Panc1 (cell line): Measurements from ENCODE around the gene DDA1.

ENCODE experiments used
- POLR2AphosphoS5 ChIP-seq: IDR thresholded peaks from 2 replicates; pipeline ENCODE4 v1.6.1; 2012; ENCODE audit warnings: mild to moderate bottlenecking, low read depth, low read length, moderate library complexity
- SIN3A ChIP-seq: IDR thresholded peaks from 2 replicates; pipeline ENCODE4 v1.6.1; 2012; ENCODE audit warnings: low read depth, mild to moderate bottlenecking, low read length, moderate library complexity, borderline replicate concordance; ENCODE audit not compliant: insufficient read depth
- TCF7L2 ChIP-seq: IDR thresholded peaks from 2 replicates; pipeline ENCODE4 v1.6.1; 2011; ENCODE audit warnings: mild to moderate bottlenecking, low read depth, low read length, inconsistent platforms
- TF ChIP-seq, protein P1 (sequence below): fragments of 450-650 bp; IDR thresholded peaks from 2 replicates; pipeline ENCODE4 v1.5.1; 2017; ENCODE audit warnings: mild to moderate bottlenecking
- TF ChIP-seq, protein P2 (sequence below), 2 experiments: IDR thresholded peaks; 2 replicates each; pipeline ENCODE4 v1.6.1; 2011 to 2012; ENCODE audit warnings: low read depth in 2 of 2, control low read depth in 1 of 2, low read length in 1 of 2, mild to moderate bottlenecking in 1 of 2, moderate library complexity in 1 of 2; ENCODE audit not compliant: insufficient read depth in 1 of 2

DNA sequence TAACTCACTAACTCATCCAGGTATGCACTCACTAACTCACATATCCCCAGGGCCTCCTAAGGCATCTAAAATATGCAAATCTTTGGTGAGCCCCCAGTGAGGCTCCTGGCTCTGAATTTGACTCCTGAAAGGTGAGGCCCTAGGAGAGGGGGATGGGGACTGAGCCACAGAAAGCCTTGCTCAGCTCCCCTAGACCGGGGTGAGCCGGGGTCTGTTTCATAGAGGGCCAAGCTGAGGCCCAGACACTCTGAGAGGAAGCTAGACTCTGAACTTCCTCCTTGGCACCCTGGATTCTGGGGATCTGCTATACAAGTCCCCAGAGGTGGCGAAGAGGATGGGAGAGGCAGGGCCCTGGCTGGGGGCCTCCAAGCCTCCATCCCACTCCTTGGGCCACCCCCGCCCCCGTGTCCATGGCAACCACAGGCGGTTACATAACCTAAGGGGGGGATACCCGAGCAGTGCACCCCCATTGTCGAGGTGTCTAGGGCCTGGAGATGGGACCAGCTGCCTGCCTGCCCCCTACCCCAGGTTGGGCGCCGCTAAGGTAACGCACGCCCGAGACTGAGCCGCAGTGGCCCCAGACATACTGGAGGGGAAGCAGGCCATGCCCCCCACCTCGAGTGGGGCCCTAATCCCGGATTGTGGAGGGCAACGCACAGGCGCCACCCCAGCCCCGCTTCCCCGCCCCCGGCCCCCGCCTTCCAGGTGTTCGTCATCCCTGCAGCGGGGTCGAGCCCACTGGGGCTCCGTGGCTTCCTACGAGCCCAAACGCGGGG lies 6.8 kb upstream of the DDA1 start:
- TF ChIP-seq, protein P1, sequence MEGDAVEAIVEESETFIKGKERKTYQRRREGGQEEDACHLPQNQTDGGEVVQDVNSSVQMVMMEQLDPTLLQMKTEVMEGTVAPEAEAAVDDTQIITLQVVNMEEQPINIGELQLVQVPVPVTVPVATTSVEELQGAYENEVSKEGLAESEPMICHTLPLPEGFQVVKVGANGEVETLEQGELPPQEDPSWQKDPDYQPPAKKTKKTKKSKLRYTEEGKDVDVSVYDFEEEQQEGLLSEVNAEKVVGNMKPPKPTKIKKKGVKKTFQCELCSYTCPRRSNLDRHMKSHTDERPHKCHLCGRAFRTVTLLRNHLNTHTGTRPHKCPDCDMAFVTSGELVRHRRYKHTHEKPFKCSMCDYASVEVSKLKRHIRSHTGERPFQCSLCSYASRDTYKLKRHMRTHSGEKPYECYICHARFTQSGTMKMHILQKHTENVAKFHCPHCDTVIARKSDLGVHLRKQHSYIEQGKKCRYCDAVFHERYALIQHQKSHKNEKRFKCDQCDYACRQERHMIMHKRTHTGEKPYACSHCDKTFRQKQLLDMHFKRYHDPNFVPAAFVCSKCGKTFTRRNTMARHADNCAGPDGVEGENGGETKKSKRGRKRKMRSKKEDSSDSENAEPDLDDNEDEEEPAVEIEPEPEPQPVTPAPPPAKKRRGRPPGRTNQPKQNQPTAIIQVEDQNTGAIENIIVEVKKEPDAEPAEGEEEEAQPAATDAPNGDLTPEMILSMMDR: no peak
- TF ChIP-seq POLR2AphosphoS5 (no peak), TCF7L2 (no peak), SIN3A (no peak)
- TF ChIP-seq, protein P2, sequence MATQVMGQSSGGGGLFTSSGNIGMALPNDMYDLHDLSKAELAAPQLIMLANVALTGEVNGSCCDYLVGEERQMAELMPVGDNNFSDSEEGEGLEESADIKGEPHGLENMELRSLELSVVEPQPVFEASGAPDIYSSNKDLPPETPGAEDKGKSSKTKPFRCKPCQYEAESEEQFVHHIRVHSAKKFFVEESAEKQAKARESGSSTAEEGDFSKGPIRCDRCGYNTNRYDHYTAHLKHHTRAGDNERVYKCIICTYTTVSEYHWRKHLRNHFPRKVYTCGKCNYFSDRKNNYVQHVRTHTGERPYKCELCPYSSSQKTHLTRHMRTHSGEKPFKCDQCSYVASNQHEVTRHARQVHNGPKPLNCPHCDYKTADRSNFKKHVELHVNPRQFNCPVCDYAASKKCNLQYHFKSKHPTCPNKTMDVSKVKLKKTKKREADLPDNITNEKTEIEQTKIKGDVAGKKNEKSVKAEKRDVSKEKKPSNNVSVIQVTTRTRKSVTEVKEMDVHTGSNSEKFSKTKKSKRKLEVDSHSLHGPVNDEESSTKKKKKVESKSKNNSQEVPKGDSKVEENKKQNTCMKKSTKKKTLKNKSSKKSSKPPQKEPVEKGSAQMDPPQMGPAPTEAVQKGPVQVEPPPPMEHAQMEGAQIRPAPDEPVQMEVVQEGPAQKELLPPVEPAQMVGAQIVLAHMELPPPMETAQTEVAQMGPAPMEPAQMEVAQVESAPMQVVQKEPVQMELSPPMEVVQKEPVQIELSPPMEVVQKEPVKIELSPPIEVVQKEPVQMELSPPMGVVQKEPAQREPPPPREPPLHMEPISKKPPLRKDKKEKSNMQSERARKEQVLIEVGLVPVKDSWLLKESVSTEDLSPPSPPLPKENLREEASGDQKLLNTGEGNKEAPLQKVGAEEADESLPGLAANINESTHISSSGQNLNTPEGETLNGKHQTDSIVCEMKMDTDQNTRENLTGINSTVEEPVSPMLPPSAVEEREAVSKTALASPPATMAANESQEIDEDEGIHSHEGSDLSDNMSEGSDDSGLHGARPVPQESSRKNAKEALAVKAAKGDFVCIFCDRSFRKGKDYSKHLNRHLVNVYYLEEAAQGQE (IDR thresholded peaks at IDR 0.05; ENCODE audit: insufficient read depth in 1 of 2, low read depth in 2 of 2, low read length in 1 of 2): no peak
